ENCODE results near the gene LRRK1.

DNA sequence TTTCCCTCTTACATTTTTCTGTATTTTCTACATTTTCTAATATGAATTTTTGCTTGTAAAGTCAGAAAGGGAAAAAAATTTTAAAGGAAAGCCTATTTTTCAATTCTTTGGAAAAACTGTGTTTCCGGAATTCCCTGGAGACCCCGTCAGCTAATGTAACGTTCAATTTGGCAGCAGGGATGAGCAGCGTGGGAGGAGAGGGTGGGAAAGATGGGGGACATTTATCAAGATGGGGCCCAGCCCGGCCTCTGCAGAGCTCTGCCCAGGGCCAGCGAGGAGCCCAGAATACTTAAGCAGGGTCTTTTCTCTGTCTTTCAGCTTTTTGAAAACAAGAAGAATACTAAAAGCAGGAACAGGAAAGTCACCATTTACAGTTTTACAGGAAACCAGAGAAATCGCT is 129.0 kb downstream of the LRRK1 start:
- TF ChIP-seq, protein P1, sequence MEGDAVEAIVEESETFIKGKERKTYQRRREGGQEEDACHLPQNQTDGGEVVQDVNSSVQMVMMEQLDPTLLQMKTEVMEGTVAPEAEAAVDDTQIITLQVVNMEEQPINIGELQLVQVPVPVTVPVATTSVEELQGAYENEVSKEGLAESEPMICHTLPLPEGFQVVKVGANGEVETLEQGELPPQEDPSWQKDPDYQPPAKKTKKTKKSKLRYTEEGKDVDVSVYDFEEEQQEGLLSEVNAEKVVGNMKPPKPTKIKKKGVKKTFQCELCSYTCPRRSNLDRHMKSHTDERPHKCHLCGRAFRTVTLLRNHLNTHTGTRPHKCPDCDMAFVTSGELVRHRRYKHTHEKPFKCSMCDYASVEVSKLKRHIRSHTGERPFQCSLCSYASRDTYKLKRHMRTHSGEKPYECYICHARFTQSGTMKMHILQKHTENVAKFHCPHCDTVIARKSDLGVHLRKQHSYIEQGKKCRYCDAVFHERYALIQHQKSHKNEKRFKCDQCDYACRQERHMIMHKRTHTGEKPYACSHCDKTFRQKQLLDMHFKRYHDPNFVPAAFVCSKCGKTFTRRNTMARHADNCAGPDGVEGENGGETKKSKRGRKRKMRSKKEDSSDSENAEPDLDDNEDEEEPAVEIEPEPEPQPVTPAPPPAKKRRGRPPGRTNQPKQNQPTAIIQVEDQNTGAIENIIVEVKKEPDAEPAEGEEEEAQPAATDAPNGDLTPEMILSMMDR (conservative IDR thresholded peaks at IDR 0.05): no peak
- TF ChIP-seq ZFX (IDR thresholded peaks at IDR 0.05): no peak

All from C4-2B (cell line).